Activated naive CD4-positive, alpha-beta T cell treated with anti-CD3 and anti-CD28 coated beads, Interleukin-2, amount 50 U/mL, for 16 hours (primary cell): Measurements from ENCODE around the gene SVBP.
A peak's percentile ranks its signal among the peaks of the same experiment; 100 is the strongest.
"Not testable (repeated sequence)": the region's sequence is repeated elsewhere in the genome, so short reads cannot be mapped to it uniquely, and the experiment has no call there.

Experiments used
- DNase-seq: peaks from one replicate; pipeline ENCODE4 v3.0.0-alpha.2; 2020

Gene SVBP

DNA sequence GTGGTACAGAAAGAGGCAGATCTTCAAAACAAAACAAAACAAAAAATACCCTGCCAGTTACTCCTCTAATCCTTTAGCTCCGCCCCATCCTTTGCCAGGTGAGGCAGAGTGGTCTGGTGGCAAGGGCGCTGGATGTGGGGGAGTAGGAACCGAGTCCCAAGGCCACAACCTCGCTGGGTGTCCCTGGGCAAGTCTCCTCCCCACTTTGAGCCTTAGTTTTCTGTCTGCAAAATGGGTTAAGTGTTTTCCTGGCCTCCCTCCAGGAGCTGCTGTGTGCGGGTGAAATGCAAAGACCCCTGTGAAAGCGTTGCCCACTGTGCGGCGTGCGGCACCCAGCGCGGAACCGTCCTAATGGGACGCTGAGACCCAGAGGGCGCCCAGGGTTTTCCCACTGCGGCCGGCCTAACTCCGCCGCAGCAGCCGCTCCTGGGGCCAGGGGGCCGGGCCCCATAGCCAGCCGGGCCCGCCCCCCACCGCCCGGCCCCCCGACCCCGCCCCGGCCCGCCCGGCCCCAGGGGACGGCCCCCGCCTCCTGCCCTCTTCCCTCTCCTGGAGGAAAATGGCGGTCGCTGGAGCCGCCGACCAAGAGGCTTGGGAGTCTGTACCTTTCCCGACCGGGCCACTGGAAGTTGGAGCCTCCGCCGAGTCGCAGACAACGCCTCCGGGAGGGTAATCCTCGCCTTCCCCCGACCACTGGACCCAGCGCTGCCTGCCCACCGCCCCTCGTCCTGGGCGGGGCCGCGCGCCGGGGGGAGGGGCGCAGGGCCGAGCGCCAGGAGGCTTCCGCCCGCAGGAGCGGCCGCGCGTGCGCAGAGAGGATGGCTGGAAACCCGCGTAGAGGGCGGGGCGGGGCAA is at the start of gene SVBP, which contains the start of gene ERMAP:
Gene SVBP (minus strand): TSS at position 813 of the 855 bp plus-strand sequence. CDS start 853 bp downstream, outside the sequence.
Gene ERMAP (plus strand): TSS at position 538 of the 855 bp plus-strand sequence. CDS start 13,327 bp downstream, outside the sequence.
- peak; percentile 93 for DNase-seq

DNA sequence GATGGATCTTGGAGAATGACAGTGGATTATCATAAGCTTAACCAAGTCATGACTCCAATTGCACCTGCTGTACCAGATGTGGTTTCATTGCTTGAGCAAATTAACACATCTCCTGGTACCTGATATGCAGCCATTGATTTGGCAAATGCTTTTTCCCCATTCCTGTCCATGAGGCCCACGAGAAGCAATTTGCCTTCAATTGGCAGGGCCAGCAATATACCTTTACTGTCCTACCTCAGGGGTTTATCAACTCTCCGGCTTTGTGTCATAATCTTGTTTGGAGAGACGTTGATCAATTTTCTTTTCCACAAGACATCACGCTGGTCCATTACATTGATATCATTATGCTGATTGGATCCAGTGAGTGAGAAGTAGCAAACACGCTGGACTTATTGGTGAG is 49.4 kb upstream of the SVBP start:
- DNase-seq: no peak

DNA sequence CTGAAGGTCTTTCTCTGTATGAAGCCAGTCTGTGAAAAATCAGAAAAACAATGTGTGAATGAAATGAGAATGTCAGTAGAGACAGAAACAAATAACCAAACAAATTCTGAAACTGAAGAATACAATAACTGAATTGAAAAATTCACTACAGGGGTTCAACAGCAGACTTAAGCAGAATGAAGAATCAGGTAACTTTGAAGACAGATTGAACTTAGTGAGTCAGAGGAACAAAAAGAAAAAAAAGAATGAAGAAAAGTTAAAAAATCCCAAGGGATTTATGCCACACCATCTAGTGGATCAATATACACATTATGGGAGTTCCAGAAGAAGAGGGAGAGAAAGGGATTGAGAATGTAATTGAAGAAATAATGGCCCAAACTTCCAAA is 43.8 kb upstream of the SVBP start:
- no peak for DNase-seq

- DNase-seq: no peak
Measured at GRCh38 chr1:42860339-42861013, 43.3 kb upstream of the SVBP start.

DNA sequence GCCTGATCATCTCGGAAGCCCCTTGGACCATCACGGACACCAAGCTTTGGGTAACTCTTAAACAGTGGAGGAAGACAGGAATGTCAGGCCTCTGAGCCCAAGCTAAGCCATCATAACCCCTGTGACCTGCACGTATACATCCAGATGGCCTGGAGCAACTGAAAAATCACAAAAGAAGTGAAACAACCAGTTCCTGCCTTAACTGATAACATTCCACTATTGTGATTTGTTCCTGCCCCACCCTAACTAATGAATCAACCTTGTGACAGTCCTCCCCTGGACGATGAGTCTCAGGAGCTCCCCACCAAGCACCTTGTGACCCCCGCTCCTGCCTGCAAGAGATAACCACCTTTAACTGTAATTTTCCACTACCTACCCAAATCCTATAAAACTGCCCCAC is 42.2 kb upstream of the SVBP start:
- DNase-seq: not testable (repeated sequence)

GRCh38 chr1:42856554-42856953 is 39.4 kb upstream of the SVBP start:
- DNase-seq: not testable (repeated sequence)

DNA sequence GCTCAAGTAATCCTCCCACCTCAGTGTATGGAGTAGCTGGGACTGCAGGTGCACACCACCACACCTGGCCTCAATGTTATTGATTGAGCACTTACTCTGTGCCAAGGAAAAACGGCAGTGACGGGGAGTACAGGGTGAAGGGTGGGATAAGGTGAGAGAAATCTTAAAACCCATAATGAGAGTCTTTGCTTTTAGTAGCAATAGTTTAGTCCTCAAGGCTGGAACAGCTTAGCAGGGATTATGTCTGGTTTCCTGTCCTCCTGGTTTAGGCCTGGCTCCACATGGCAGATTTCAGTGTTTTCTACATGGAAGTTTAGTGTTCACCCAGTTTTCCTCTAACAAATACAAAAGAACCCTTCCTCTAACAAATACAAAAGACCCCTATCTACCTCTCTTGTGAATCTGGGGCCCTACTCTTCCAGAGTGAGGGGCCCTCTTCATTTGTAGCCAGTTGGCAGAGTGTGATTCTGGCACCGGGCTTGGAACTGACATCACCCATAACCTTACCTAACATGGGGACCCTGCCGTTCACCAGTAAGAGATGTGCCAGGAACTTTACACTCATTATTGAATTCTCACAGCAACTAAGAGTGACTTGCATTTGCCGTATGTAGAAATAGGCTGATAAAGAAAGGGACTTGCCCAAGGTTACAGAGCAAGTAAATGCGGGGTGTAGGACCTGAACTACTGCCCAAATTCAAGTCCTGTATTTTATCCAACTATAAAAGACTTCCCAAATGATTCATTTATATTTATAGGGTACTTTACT is 36.1 kb upstream of the SVBP start:
- DNase-seq: no peak

GRCh38 chr1:42852608-42852980 is 35.4 kb upstream of the SVBP start:
- DNase-seq: no peak

DNA sequence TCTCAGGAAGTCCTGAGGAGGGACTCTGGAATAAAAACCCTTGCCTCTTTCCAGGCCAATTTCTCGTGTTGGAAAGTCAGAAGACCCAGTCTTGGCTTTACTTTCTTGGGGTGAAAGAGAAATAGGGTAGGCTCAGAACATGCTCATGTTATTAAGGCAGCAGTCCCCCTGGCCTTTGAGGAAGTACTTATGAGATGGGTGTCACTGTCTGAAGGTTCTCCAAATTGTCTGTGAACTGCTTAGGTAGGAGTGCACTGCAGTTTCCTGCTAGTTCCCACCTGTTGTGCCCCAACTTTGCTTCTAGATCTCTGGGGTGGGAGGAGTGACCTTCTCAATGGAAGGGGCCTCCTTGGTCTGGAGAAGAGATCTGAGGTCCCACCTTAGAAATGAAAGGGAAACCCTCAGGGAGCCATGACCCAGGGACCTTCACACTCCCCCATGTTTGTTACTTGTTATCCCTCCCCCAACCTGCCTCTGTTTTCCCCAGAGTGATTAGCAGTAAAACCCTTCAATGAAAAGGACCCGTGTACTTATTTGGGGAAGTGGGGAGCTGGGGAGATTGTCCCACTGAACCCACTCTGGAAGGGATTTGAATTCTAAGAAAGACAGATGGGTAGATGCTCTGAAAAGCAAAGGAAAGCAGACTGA is 34.9 kb upstream of the SVBP start:
- no peak for DNase-seq

GRCh38 chr1:42851420-42851819 is 34.2 kb upstream of the SVBP start:
- no peak for DNase-seq

- DNase-seq: no peak
Measured at GRCh38 chr1:42849944-42850343, 32.7 kb upstream of the SVBP start.

- no peak for DNase-seq
Measured at GRCh38 chr1:42848823-42849537, 31.8 kb upstream of the SVBP start.

GRCh38 chr1:42847721-42848460 is 30.7 kb upstream of the SVBP start:
- no peak for DNase-seq

DNA sequence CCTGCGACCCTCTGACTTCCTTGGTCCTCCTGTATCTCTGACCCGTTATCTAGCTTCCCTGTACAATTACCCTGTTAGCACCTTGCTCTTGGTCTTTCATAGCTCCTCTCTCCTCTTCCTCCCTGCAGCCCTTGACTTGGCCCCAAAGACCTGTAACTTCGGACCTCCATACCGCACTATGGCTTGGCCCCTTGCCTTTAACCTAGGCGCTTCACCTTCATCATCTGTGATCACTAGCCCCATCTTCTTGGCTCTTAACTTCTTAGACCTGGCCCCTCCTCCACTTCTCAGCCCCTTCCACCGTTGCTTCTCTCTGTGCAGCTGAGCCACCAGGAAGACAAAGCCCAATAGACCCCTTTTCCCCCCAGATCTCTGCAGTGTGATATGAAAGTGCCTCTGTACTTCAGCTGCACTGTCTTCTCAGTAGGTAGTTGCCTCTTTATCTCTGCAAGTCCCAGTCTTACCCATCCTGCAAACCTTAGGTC is 30.0 kb upstream of the SVBP start:
- DNase-seq: no peak

DNA sequence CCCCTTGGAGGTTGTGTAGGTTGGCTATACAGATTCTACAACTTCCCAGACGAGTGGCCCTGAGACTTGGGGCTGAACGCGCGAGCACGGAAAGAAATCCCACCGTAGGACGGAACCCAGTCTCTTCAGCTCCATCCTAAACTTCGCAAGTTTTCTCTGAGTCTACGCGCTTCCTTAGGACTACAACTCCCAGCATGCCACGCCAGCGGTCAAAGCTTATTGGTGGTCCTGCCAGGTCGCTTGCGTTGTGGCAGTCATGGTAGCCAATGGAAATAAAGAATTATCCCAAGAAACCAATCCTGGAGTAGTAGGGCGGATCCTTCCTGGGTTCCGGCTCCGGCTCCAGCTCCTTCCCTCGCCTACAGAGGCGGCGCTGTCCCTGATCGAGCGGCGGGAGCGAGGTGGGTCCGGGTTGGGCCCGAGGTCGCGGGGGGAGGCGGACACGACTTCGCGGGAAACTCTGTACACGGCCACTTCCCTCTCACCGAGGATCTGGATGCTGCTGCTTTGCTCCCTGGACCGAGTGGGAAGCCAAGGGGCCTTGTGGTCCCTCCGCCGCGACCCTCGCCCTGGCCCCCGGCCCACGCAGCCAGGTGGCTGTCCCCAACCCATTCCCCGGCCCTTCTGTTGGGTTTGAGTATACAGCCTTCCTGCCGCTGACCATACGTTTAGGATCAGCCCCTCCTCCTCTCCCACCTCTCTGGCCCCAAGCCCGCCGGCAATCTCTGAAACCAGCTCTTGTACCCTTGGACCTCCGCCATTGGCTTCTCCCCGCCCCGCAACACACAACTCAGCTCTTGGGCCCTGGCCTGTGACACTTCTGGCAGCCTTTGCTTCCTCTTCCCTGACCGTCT is 29.3 kb upstream of the SVBP start, which contains the start of gene ZNF691:
Gene ZNF691 (plus strand): TSS at position 357 of the 854 bp plus-strand sequence. CDS start 3,046 bp downstream, outside the sequence.
- peak; percentile 88 for DNase-seq

- DNase-seq: no peak
Measured at GRCh38 chr1:42845866-42846256, 28.7 kb upstream of the SVBP start.

- DNase-seq: no peak
Measured at GRCh38 chr1:42845193-42845592, 28.0 kb upstream of the SVBP start.

DNA sequence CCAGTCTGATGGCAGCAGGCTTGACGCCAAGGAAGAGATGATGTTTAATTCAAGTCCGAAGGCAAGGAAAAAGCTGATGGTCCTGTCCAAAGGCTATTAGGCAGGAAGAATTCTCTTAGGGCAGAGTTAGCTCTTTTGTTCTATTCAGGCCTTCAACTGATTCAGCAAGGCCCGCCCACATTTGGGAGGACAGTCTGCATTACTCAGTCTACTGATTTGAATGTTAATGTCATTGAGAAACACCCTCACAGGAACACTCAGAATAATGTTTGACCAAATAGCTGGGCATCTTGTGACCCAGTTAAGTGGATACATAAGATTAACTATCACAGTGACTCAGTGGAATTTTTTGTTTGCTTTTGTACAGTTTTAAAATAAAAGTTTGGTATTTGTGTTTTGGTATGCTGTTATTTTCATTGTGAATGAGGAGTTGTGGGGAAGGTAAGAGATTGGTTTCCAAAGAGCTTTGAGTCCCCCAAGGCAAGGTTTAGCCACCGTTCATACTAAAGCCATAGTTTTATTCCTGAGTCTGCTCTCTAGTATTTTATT is 27.5 kb upstream of the SVBP start:
- DNase-seq: no peak

GRCh38 chr1:42841440-42842147 is 24.4 kb upstream of the SVBP start:
- DNase-seq: no peak
